ENCODE measurements around the gene SPSB4. TPM values are rescaled to one million over a fixed set of nuclear protein-coding genes. Genes with fewer than 3 reads are reported as not detected.

SPSB4 gene
- total RNA-seq, 1 donor = not detected

GRCh38 chr3:141105828-141106628 is 54.9 kb downstream of the SPSB4 start:
- H3K27me3 ChIP-seq (ENCODE audit: insufficient read depth, low read length) = no peaks in the 10 kb centered on the region
- H3K4me1 ChIP-seq (ENCODE audit: insufficient read depth, low read length) = no peaks in the 10 kb centered on the region
- no peaks in the 10 kb centered on the region for H3K79me2 ChIP-seq (ENCODE audit: insufficient read depth, low read length)
- H2AFZ ChIP-seq (ENCODE audit: low read length) = no peak overlapping the region
- peak; percentile 75 for TF ChIP-seq CTCF (IDR thresholded peaks at IDR 0.05; ENCODE audit: extremely low read depth, low read depth, low read length)
- no peaks in the 10 kb centered on the region for H3K9me3 ChIP-seq (ENCODE audit: low read depth, low read length)
- no peaks in the 10 kb centered on the region for H3K36me3 ChIP-seq (ENCODE audit: insufficient read depth, low read length)
- no peak overlapping the region for H3K4me3 ChIP-seq (ENCODE audit: insufficient read depth, low read length)
- DNase-seq (ENCODE audit: insufficient read length, low spot score, missing footprints) = peak; percentile 92
- no peak overlapping the region for H3K27ac ChIP-seq (ENCODE audit: low read depth, low read length)
- H4K20me1 ChIP-seq (ENCODE audit: insufficient read depth, low read length) = no peaks in the 10 kb centered on the region
- H3K4me2 ChIP-seq (ENCODE audit: insufficient read depth, low read length) = no peak overlapping the region

- Histone ChIP-seq H3K4me1 (ENCODE audit: insufficient read depth, low read length) (no peaks in the 10 kb centered on the region), H3K4me2 (ENCODE audit: insufficient read depth, low read length) (no peak overlapping the region), H3K36me3 (ENCODE audit: insufficient read depth, low read length) (no peaks in the 10 kb centered on the region), H4K20me1 (ENCODE audit: insufficient read depth, low read length) (no peaks in the 10 kb centered on the region), H3K4me3 (ENCODE audit: insufficient read depth, low read length) (no peak overlapping the region), H2AFZ (ENCODE audit: low read length) (no peak overlapping the region), H3K9me3 (ENCODE audit: low read depth, low read length) (no peaks in the 10 kb centered on the region), H3K27ac (ENCODE audit: low read depth, low read length) (no peak overlapping the region), H3K79me2 (ENCODE audit: insufficient read depth, low read length) (no peaks in the 10 kb centered on the region), H3K27me3 (ENCODE audit: insufficient read depth, low read length) (no peaks in the 10 kb centered on the region)
- TF ChIP-seq CTCF (IDR thresholded peaks at IDR 0.05; ENCODE audit: extremely low read depth, low read depth, low read length) = no peak
- no peak for DNase-seq (ENCODE audit: insufficient read length, low spot score, missing footprints)
Observed at GRCh38 chr3:141106842-141107241, 55.7 kb downstream of the SPSB4 start.

GRCh38 chr3:141108039-141108438 is 56.9 kb downstream of the SPSB4 start:
- H3K36me3 ChIP-seq (ENCODE audit: insufficient read depth, low read length) = no peaks in the 10 kb centered on the region
- no peak for TF ChIP-seq CTCF (IDR thresholded peaks at IDR 0.05; ENCODE audit: extremely low read depth, low read depth, low read length)

GRCh38 chr3:141109751-141110150 is 58.6 kb downstream of the SPSB4 start:
- H3K4me1 ChIP-seq (ENCODE audit: insufficient read depth, low read length) = no peaks in the 10 kb centered on the region
- H2AFZ ChIP-seq (ENCODE audit: low read length) = no peak overlapping the region
- no peak overlapping the region for H3K27ac ChIP-seq (ENCODE audit: low read depth, low read length)
- no peaks in the 10 kb centered on the region for H4K20me1 ChIP-seq (ENCODE audit: insufficient read depth, low read length)
- no peak overlapping the region for H3K4me2 ChIP-seq (ENCODE audit: insufficient read depth, low read length)
- H3K36me3 ChIP-seq (ENCODE audit: insufficient read depth, low read length) = no peaks in the 10 kb centered on the region
- no peaks in the 10 kb centered on the region for H3K79me2 ChIP-seq (ENCODE audit: insufficient read depth, low read length)
- H3K27me3 ChIP-seq (ENCODE audit: insufficient read depth, low read length) = no peaks in the 10 kb centered on the region
- DNase-seq (ENCODE audit: insufficient read length, low spot score, missing footprints) = no peak
- no peak for TF ChIP-seq CTCF (IDR thresholded peaks at IDR 0.05; ENCODE audit: extremely low read depth, low read depth, low read length)
- H3K4me3 ChIP-seq (ENCODE audit: insufficient read depth, low read length) = no peak overlapping the region
- H3K9me3 ChIP-seq (ENCODE audit: low read depth, low read length) = no peaks in the 10 kb centered on the region

More at GRCh38 chr3:141108039-141108438, 56.9 kb downstream of the SPSB4 start:
- Histone ChIP-seq H3K27ac (ENCODE audit: low read depth, low read length) (no peak overlapping the region), H3K4me2 (ENCODE audit: insufficient read depth, low read length) (no peak overlapping the region), H3K4me1 (ENCODE audit: insufficient read depth, low read length) (no peaks in the 10 kb centered on the region), H2AFZ (ENCODE audit: low read length) (no peak overlapping the region), H4K20me1 (ENCODE audit: insufficient read depth, low read length) (no peaks in the 10 kb centered on the region), H3K79me2 (ENCODE audit: insufficient read depth, low read length) (no peaks in the 10 kb centered on the region), H3K9me3 (ENCODE audit: low read depth, low read length) (no peaks in the 10 kb centered on the region), H3K27me3 (ENCODE audit: insufficient read depth, low read length) (no peaks in the 10 kb centered on the region), H3K4me3 (ENCODE audit: insufficient read depth, low read length) (no peak overlapping the region)
- DNase-seq (ENCODE audit: insufficient read length, low spot score, missing footprints) = no peak

Data from osteoblast (primary cell).